Measurements from ENCODE around the gene ZC3H11A.
"Not testable (repeated sequence)": the region's sequence is repeated elsewhere in the genome, so short reads cannot be mapped to it uniquely, and the experiment has no call there.

ZC3H11A gene

DNA sequence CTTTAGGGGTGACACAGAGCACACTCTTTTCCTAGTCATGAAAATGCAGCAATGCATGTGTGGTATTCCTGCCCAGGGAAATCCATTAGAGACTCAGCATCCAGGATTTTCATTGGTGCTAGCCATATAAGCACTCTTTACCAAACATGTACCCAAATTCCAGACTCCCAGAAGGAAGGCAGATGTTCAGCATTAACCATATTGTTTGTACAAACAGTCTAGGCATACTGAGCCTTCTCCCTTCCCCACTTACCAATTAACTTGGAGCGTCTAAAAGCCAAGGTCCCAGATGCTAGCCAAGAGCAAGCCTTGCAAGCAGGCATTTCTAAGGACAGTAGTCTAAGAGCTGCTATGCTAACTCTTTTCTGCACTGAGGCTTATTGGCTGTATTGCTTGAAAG is 27.9 kb downstream of the ZC3H11A start:
- no peak overlapping the region for H3K9ac ChIP-seq (ENCODE audit: low read length)
- H3K36me3 ChIP-seq (ENCODE audit: control insufficient read depth, insufficient read depth, low read length): no peaks in the 10 kb centered on the region
- H3K4me3 ChIP-seq (ENCODE audit: low read length): no peak overlapping the region
- no peaks in the 10 kb centered on the region for H3K9me3 ChIP-seq (ENCODE audit: control insufficient read depth, low read length)
- H3K27me3 ChIP-seq (ENCODE audit: control insufficient read depth, insufficient read depth, low read length): no peaks in the 10 kb centered on the region
- H3K4me1 ChIP-seq (ENCODE audit: control insufficient read depth, insufficient read depth, low read length): no peaks in the 10 kb centered on the region

DNA sequence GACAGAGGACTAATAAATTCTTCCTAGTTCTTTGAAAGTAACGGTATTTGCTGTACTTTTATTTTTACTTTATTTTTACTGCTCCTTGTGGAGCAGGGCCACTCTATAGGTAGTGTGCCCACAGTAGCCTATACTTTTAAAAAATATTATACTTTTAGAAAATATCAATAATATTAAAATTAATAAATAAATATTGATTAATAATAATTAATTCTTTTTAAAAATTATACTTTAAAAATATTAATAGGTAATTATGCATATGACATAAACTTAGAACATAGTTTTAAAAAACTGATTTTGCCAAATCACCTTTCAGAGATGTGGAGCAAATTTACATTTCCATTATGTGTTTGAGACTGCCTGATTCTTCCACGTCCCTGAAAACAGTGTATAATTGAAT is 30.8 kb downstream of the ZC3H11A start:
- no peaks in the 10 kb centered on the region for H3K9me3 ChIP-seq (ENCODE audit: control insufficient read depth, low read length)
- H3K36me3 ChIP-seq (ENCODE audit: control insufficient read depth, insufficient read depth, low read length): no peaks in the 10 kb centered on the region
- H3K27me3 ChIP-seq (ENCODE audit: control insufficient read depth, insufficient read depth, low read length): no peaks in the 10 kb centered on the region
- no peak overlapping the region for H3K9ac ChIP-seq (ENCODE audit: low read length)
- H3K4me1 ChIP-seq (ENCODE audit: control insufficient read depth, insufficient read depth, low read length): no peaks in the 10 kb centered on the region
- H3K4me3 ChIP-seq (ENCODE audit: low read length): no peak overlapping the region

DNA sequence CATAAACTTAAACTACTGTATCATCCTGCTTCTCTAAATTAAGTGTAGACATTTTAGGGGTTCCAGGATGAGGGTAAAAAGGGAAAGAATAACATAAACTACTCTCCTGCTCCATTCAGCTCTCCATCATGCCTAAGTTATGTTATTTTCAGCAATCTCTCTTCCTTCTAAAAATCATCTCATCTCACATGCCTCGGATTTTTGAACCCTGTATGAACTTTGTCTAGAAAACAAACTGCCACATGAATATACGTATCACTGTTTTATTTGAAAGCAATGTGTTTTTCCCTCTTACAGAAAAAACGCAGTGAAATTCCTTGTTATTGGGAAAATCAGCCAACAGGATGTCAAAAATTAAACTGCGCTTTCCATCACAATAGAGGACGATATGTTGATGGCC is 32.6 kb downstream of the ZC3H11A start:
- Histone ChIP-seq H3K9me3 (ENCODE audit: control insufficient read depth, low read length) (no peaks in the 10 kb centered on the region), H3K36me3 (ENCODE audit: control insufficient read depth, insufficient read depth, low read length) (no peaks in the 10 kb centered on the region), H3K27me3 (ENCODE audit: control insufficient read depth, insufficient read depth, low read length) (no peaks in the 10 kb centered on the region), H3K4me3 (ENCODE audit: low read length) (no peak overlapping the region), H3K9ac (ENCODE audit: low read length) (no peak overlapping the region), H3K4me1 (ENCODE audit: control insufficient read depth, insufficient read depth, low read length) (no peaks in the 10 kb centered on the region)

DNA sequence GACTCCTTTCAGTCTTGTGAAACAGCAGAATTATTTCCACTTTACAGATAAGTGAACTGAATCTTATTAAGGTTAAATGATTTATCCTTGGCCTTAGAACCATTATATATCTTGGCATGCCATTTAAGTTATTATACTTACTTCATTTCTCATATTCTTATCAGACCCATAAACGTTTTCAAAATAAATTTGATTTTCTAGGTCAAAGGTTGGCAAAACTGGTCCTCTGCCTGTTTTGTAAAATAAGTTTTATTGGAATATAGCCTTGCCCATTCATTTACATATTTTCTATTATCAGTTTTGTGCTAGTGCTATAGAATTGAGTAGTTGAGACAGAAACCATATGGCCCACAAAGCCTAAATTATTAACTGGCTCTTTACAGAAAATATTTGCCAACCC is 33.1 kb downstream of the ZC3H11A start:
- Histone ChIP-seq H3K36me3 (ENCODE audit: control insufficient read depth, insufficient read depth, low read length) (no peaks in the 10 kb centered on the region), H3K27me3 (ENCODE audit: control insufficient read depth, insufficient read depth, low read length) (no peaks in the 10 kb centered on the region), H3K4me1 (ENCODE audit: control insufficient read depth, insufficient read depth, low read length) (no peaks in the 10 kb centered on the region)

DNA sequence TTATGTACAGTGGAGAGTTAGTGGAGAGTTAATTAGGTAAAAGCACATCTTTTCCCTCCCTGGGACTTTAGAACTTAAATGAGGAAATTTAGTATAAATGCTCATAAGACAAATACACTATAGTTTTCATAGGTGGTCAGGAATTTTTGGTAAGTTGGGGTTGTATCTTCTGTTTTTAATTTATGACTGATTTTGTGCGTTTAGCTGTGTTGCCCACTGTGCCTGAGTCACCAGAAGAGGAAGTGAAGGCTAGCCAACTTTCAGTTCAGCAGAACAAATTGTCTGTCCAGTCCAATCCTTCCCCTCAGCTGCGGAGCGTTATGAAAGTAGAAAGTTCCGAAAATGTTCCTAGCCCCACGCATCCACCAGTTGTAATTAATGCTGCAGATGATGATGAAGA is 33.8 kb downstream of the ZC3H11A start:
- not testable (repeated sequence) for H3K4me3 ChIP-seq (ENCODE audit: low read length); H3K9me3 ChIP-seq (ENCODE audit: control insufficient read depth, low read length); H3K27me3 ChIP-seq (ENCODE audit: control insufficient read depth, insufficient read depth, low read length); H3K36me3 ChIP-seq (ENCODE audit: control insufficient read depth, insufficient read depth, low read length); H3K9ac ChIP-seq (ENCODE audit: low read length); H3K4me1 ChIP-seq (ENCODE audit: control insufficient read depth, insufficient read depth, low read length)

More for the DNA sequence above, 33.1 kb downstream of the ZC3H11A start:
- Histone ChIP-seq H3K4me3 (ENCODE audit: low read length) (no peak overlapping the region), H3K9ac (ENCODE audit: low read length) (no peak overlapping the region), H3K9me3 (ENCODE audit: control insufficient read depth, low read length) (no peaks in the 10 kb centered on the region)

DNA sequence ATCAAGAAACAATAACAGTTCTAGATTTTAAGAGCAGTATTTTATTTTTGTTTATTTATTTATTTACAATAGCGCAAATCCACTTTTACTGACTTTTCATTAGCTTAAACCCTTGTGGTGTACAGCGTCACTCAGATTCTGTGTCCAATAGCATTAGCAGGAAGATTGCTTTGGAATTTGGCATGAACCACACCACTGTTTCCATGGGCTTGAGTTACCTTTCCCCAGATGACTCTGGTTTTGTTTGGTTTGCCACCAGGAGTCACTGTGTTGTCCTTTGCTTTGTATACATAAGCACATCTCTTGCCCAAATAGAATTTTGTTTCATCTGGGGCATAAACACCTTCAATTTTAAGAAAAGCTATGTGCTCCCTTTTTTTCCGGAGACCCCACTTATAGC is 40.1 kb downstream of the ZC3H11A start:
- no peak overlapping the region for H3K4me3 ChIP-seq (ENCODE audit: low read length)
- H3K9me3 ChIP-seq (ENCODE audit: control insufficient read depth, low read length): no peaks in the 10 kb centered on the region
- H3K9ac ChIP-seq (ENCODE audit: low read length): no peak overlapping the region
- no peaks in the 10 kb centered on the region for H3K4me1 ChIP-seq (ENCODE audit: control insufficient read depth, insufficient read depth, low read length)
- H3K36me3 ChIP-seq (ENCODE audit: control insufficient read depth, insufficient read depth, low read length): peaks cover 4% of the 10 kb centered on the region
- H3K27me3 ChIP-seq (ENCODE audit: control insufficient read depth, insufficient read depth, low read length): no peaks in the 10 kb centered on the region

DNA sequence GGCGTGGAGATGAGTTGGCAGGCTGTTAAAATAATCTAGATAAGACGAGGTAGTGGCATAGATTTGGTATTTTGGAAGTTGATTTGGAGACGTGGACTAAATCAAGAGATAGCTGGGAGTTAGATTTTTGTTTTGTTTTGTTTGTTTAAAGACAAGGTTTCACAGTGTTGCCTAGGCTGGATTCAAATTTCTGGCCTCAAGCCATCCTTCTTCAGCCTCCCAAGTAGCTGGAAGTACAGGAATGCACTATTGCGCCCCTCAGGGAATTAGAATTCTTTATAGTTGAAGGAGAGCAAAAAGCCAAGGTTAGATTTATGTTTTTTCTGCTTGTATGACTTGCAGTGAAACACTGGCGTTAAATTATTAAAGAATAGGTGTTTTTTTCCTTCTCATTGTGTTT is 43.7 kb downstream of the ZC3H11A start:
- H3K4me1 ChIP-seq (ENCODE audit: control insufficient read depth, insufficient read depth, low read length): no peaks in the 10 kb centered on the region
- H3K4me3 ChIP-seq (ENCODE audit: low read length): no peak overlapping the region
- H3K9me3 ChIP-seq (ENCODE audit: control insufficient read depth, low read length): no peaks in the 10 kb centered on the region
- H3K9ac ChIP-seq (ENCODE audit: low read length): no peak overlapping the region
- H3K27me3 ChIP-seq (ENCODE audit: control insufficient read depth, insufficient read depth, low read length): no peaks in the 10 kb centered on the region
- H3K36me3 ChIP-seq (ENCODE audit: control insufficient read depth, insufficient read depth, low read length): peaks cover 4% of the 10 kb centered on the region

DNA sequence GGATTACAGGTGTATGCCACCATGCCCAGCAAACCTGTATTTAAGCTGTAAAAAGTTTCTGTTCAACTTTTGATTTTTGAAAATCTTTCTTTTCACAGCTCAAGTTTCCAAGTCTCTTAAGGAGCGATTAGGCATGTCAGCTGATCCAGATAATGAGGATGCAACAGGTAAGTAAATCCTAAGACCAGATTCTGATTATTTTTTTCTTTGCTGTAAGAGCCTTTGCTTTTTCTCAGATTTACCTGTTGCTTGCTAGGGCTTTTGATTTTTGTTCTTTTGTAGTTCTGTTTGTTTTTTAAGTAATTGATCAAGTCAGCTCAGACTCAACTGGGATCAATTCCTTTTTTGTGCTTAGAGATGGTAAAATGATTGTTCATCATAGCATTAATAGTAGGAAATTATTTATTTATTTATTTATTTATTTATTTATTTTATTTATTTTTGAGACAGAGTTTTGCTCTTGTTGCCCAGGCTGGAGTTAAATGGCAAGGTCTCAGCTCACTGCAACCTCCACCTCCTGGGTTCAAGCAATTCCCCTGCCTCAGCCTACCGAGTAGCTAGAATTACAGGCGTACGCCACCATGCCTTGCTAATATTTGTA is 44.9 kb downstream of the ZC3H11A start:
- H3K4me3 ChIP-seq (ENCODE audit: low read length): no peak overlapping the region
- no peaks in the 10 kb centered on the region for H3K9me3 ChIP-seq (ENCODE audit: control insufficient read depth, low read length)
- H3K4me1 ChIP-seq (ENCODE audit: control insufficient read depth, insufficient read depth, low read length): no peaks in the 10 kb centered on the region
- no peak overlapping the region for H3K9ac ChIP-seq (ENCODE audit: low read length)
- no peaks in the 10 kb centered on the region for H3K27me3 ChIP-seq (ENCODE audit: control insufficient read depth, insufficient read depth, low read length)
- peaks cover 5% of the 10 kb centered on the region for H3K36me3 ChIP-seq (ENCODE audit: control insufficient read depth, insufficient read depth, low read length)

DNA sequence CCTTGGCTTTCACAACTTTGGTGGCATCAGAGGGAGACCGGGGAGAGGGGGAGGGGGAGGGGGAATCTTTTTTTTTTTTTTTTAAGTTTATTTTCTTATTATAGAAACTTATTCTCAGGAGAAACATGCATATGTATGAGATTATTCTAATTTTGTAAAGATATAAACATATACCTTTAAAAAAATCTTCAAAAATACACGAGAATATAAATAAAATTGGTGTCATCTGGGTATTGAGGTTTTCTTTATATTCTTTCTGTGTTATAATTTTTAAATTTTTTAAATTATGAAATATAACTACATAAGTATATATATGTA is 47.1 kb downstream of the ZC3H11A start:
- Histone ChIP-seq H3K4me1 (ENCODE audit: control insufficient read depth, insufficient read depth, low read length) (no peaks in the 10 kb centered on the region), H3K9ac (ENCODE audit: low read length) (no peak overlapping the region), H3K9me3 (ENCODE audit: control insufficient read depth, low read length) (no peaks in the 10 kb centered on the region), H3K27me3 (ENCODE audit: control insufficient read depth, insufficient read depth, low read length) (no peaks in the 10 kb centered on the region), H3K4me3 (ENCODE audit: low read length) (no peak overlapping the region), H3K36me3 (ENCODE audit: control insufficient read depth, insufficient read depth, low read length) (peaks cover 10% of the 10 kb centered on the region)

DNA sequence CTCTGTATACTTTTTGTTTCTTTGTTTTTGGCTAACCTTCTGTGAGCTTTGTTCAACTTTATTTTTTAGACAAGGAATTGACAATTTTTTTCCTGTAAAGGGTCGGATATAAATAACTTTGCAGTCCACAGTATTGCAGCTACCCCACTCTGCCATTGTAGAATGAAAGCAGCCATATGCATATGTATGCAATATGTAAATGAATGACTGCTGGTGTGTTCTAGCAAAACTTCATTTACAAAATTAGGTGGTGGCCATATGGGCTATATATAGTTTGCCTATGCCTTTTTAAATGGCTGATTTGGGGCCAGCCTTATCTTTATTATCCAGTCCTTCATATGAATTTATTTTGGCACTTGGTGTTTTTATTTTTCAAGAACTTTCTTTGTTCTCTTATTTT is 48.0 kb downstream of the ZC3H11A start:
- peaks cover 14% of the 10 kb centered on the region for H3K36me3 ChIP-seq (ENCODE audit: control insufficient read depth, insufficient read depth, low read length)

More for the DNA sequence above, 48.0 kb downstream of the ZC3H11A start:
- no peak overlapping the region for H3K4me3 ChIP-seq (ENCODE audit: low read length)
- no peak overlapping the region for H3K9ac ChIP-seq (ENCODE audit: low read length)
- H3K27me3 ChIP-seq (ENCODE audit: control insufficient read depth, insufficient read depth, low read length): no peaks in the 10 kb centered on the region
- no peaks in the 10 kb centered on the region for H3K9me3 ChIP-seq (ENCODE audit: control insufficient read depth, low read length)
- no peaks in the 10 kb centered on the region for H3K4me1 ChIP-seq (ENCODE audit: control insufficient read depth, insufficient read depth, low read length)

Measured in mucosa of stomach (tissue), 1 donor.